Stimulated activated CD4-positive, alpha-beta T cell treated with anti-CD3 and anti-CD28 coated beads, Interleukin-4, amount 100 ng/mL, for 48 hours (primary cell): ENCODE data around the gene ACSBG1.

Experiments
- DNase-seq, 2 donors: peaks; one replicate each; pipeline ENCODE4 v3.0.0-alpha.2; 2020; ENCODE audit warnings: low read depth in 2 of 2

The ACSBG1 gene

GRCh38 chr15:78130466-78131294 is 103.7 kb downstream of the ACSBG1 start:
- no peak for DNase-seq

GRCh38 chr15:78129751-78130287 is 104.5 kb downstream of the ACSBG1 start:
- no peak for DNase-seq

DNA sequence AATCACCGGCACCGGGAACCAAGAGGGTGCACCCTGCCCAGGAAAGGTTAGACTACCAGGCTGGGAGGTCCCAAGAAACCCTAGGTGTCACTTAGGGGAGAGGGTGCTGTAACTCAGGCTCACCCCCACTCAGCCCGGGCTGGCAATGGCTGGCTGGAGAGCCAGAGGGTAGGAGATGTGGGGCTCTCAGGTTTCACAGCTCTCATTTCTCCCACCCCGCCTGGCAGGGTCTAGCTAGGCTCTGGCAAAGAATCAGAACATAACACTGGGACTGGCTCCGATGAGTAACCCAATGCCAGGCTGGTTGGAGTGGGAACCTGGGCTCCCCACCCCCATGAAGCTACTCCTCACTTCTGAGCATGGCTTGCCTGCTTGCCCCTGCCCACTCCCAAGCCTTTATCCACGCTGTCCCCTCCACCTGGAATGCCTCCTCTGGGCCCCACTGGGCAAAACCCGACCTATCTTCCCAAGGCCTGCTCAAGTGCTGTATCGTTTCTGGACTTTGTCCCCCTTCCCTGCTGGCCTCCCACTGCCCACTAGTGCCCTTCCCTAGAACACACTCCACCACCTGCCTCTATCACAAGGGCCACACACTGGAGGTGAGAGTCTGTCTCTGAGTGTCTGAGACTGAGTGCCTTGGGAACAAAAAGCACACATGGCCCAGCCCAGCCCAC is 105.2 kb downstream of the ACSBG1 start:
- no peak for DNase-seq

GRCh38 chr15:78127882-78128281 is 106.5 kb downstream of the ACSBG1 start:
- DNase-seq: no peak

GRCh38 chr15:78125267-78125666 is 109.1 kb downstream of the ACSBG1 start:
- DNase-seq: no peak

- DNase-seq: no peak
Observed at GRCh38 chr15:78120523-78120922, 113.8 kb downstream of the ACSBG1 start.
